Transverse colon (tissue), 4 donors: ENCODE data around the gene EIF4E1B. TPM values are rescaled to one million over a fixed set of nuclear protein-coding genes. Genes with fewer than 3 reads are reported as not detected.
A peak's percentile ranks its signal among the peaks of the same experiment; 100 is the strongest.

Source experiments
- DNase-seq: peaks from one replicate; pipeline ENCODE4 v3.0.0-alpha.2; 2019
- H3K27ac ChIP-seq, 4 donors: fragments of 200-600 bp; sonication (generic); 2 replicates each; pipeline ENCODE4 v1.5.1; 2016 to 2018; ENCODE audit warnings: inconsistent platforms in 4 of 4
- H3K27me3 ChIP-seq: fragments of 200-600 bp; sonication (generic); 2 replicates; pipeline ENCODE4 v1.5.1; 2017; ENCODE audit warnings: inconsistent platforms
- H3K36me3 ChIP-seq, 4 donors: fragments of 200-600 bp; sonication (generic); 2 replicates each; pipeline ENCODE4 v1.5.1; 2017 to 2019; ENCODE audit warnings: inconsistent platforms in 4 of 4
- H3K4me1 ChIP-seq, 4 donors: fragments of 200-600 bp; sonication (generic); 2 replicates each; pipeline ENCODE4 v1.5.1; 2017 to 2020; ENCODE audit warnings: inconsistent platforms in 4 of 4
- H3K4me3 ChIP-seq, 4 donors: fragments of 200-600 bp; sonication (generic); 1 replicate in 1 of 4; 2 replicates in 3 of 4; pipeline versions ENCODE4 v1.5.1 to v1.6.1; 2017 to 2019; ENCODE audit warnings: inconsistent platforms in 4 of 4
- H3K9me3 ChIP-seq, 2 donors: fragments of 200-600 bp; sonication (generic); 2 replicates each; pipeline ENCODE4 v1.5.1; 2017 to 2019; ENCODE audit warnings: inconsistent platforms in 2 of 2
- EP300 ChIP-seq: sonication (generic); formaldehyde crosslinking; IDR thresholded peaks from one replicate; pipeline ENCODE4 v1.6.1; 2017; ENCODE audit warnings: antibody characterized with exemption, low read depth
- POLR2A ChIP-seq: fragments of 450-650 bp; IDR thresholded peaks from one replicate; pipeline ENCODE4 v1.6.1; 2016; ENCODE audit warnings: antibody characterized with exemption, mild to moderate bottlenecking, moderate library complexity
- POLR2AphosphoS5 ChIP-seq, 3 donors: sonication (generic); formaldehyde crosslinking; IDR thresholded peaks; one replicate each; pipeline ENCODE4 v1.6.1; 2016; ENCODE audit warnings: antibody characterized with exemption in 3 of 3
- WGBS, 2 donors: methylation state at CpG; one replicate each; pipeline ENCODE4 v1.1.5; 2018; ENCODE audit warnings: low coverage in 1 of 2; 5-methylcytosine and 5-hydroxymethylcytosine counted together
- in situ Hi-C, 4 donors: fragments of 200-750 bp; cut with MboI; loops; one replicate each; pipeline versions ENCODE4 v1.15.0 to v1.15.1; 2017; ENCODE audit warnings: low sequenced_read_pairs in 3 of 4, low pct_ligation_motif_present in 1 of 4, low pct_unique_long_range_greater_than_20kb in 1 of 4
- intact Hi-C: fragments of 100-400 bp; cut with DNase I; formaldehyde crosslinking; loops from one replicate; pipeline ENCODE4 v1.15.1; 2023; ENCODE audit warnings: low total_unique reads
- total RNA-seq, 4 donors: library from RNA; depleted of rRNA; stranded (reverse); fragments of >200 nt; gene quantifications; one replicate each; pipeline ENCODE4 v1.1.0, GENCODE V29; 2016
- TF ChIP-seq, protein P1 (sequence below), 5 experiments: fragments of 200-600 bp in 3 of 5; fragments of 450-650 bp in 2 of 5; sonication (generic) in 3 of 5; IDR thresholded peaks; 1 replicate in 2 of 5; 2 replicates in 3 of 5; pipeline ENCODE4 v1.5.1; 2016 to 2017; ENCODE audit warnings: antibody characterized with exemption in 5 of 5, inconsistent platforms in 3 of 5, mild to moderate bottlenecking in 2 of 5, moderate library complexity in 1 of 5

EIF4E1B gene
- total RNA-seq, 4 donors from 2014 or later: not detected

GRCh38 chr5:176646707-176647029, 16.2 kb downstream of the EIF4E1B start:
- in situ Hi-C loops: no loop called here
- DNase-seq: no peak
- H3K4me3 ChIP-seq: peak overlapping the region; percentile 18 to 83 (median 40)
- H3K9me3 ChIP-seq: no peaks in the 10 kb centered on the region
- peak overlapping the region; percentile 54 to 89 (median 80) for H3K27ac ChIP-seq
- H3K27me3 ChIP-seq: no peaks in the 10 kb centered on the region
- TF ChIP-seq POLR2A (no peak), EP300 (no peak), POLR2AphosphoS5 (IDR thresholded peaks at IDR 0.05) (no peak)
- TF ChIP-seq, protein P1, sequence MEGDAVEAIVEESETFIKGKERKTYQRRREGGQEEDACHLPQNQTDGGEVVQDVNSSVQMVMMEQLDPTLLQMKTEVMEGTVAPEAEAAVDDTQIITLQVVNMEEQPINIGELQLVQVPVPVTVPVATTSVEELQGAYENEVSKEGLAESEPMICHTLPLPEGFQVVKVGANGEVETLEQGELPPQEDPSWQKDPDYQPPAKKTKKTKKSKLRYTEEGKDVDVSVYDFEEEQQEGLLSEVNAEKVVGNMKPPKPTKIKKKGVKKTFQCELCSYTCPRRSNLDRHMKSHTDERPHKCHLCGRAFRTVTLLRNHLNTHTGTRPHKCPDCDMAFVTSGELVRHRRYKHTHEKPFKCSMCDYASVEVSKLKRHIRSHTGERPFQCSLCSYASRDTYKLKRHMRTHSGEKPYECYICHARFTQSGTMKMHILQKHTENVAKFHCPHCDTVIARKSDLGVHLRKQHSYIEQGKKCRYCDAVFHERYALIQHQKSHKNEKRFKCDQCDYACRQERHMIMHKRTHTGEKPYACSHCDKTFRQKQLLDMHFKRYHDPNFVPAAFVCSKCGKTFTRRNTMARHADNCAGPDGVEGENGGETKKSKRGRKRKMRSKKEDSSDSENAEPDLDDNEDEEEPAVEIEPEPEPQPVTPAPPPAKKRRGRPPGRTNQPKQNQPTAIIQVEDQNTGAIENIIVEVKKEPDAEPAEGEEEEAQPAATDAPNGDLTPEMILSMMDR (IDR thresholded peaks at IDR 0.05): no peak
- H3K4me1 ChIP-seq: peaks cover 9 to 20% (median 17%) of the 10 kb centered on the region in 4 donors
- no peaks in the 10 kb centered on the region for H3K36me3 ChIP-seq
- WGBS, 2 donors: 14% methylated on average over 11 of the region's 11 CpGs; no CpG with 5 or more reads in 1 of the 2 donors
- intact Hi-C loops: no loop called here

DNA sequence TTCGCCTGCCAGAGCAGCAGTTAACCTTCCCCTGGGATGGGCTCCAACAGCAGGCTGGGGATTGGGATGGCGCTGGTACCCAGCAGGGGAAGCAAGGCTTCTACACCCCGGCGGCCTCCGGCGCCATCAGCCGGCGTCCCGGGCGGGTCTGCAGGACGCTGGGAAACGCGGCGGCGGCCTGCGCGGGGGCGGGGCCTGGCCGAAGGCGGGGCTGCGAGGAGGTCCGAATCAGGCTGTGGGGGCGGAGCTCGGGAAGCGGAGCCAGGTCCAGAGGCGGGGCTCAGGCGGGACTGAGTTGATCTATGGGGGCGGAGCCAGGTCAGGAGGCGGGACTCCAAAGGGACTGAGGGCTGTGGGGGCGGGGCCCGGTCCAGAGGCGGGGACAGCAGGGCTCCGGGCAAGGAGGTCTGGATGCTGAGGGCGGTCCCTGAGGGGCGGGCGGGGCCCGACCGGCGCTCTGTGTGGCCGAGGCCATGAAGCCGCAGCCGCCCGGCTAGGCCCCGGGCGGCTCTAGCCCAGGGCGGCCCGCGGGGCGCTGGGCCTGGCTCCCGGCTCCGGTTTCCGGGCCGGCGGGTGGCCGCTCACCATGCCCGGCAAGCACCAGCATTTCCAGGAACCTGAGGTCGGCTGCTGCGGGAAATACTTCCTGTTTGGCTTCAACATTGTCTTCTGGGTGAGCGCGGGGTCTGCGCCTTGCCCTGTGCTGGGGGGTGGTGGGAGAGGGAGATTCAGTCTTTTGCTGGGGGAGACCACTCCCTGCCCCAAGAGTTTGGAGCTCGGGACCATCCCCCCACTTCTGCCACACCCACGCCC, 16.8 kb downstream of the EIF4E1B start, which contains the start of gene TSPAN17:
Gene TSPAN17, plus strand, starts transcription at position 455 of the 813 bp plus-strand sequence. Its CDS starts 132 bp downstream, at position 587.
- in situ Hi-C loops (no loop called here), intact Hi-C loops (no loop called here)
- Histone ChIP-seq H3K4me1 (peaks cover 9 to 20% (median 17%) of the 10 kb centered on the region in 4 donors), H3K4me3 (peak within 1 kb of the TSS; percentile 47 to 89 (median 71)), H3K27ac (peak within 1 kb of the TSS; percentile 73 to 89 (median 85)), H3K9me3 (no peaks in the 10 kb centered on the region), H3K36me3 (no peaks in the 10 kb centered on the region), H3K27me3 (no peaks in the 10 kb centered on the region)
- TF ChIP-seq, protein P1 (IDR thresholded peaks at IDR 0.05): peak in 2 of 5 experiments; percentile 15
- peak; percentile 47 for TF ChIP-seq POLR2A
- no peak for TF ChIP-seq EP300
- peak; percentile 34 to 74 (median 59) for TF ChIP-seq POLR2AphosphoS5 (IDR thresholded peaks at IDR 0.05)
- DNase-seq: peak; percentile 100
- WGBS, 2 donors: 0% methylated on average over 46 of the region's 63 CpGs; no CpG with 5 or more reads in 1 of the 2 donors

DNA sequence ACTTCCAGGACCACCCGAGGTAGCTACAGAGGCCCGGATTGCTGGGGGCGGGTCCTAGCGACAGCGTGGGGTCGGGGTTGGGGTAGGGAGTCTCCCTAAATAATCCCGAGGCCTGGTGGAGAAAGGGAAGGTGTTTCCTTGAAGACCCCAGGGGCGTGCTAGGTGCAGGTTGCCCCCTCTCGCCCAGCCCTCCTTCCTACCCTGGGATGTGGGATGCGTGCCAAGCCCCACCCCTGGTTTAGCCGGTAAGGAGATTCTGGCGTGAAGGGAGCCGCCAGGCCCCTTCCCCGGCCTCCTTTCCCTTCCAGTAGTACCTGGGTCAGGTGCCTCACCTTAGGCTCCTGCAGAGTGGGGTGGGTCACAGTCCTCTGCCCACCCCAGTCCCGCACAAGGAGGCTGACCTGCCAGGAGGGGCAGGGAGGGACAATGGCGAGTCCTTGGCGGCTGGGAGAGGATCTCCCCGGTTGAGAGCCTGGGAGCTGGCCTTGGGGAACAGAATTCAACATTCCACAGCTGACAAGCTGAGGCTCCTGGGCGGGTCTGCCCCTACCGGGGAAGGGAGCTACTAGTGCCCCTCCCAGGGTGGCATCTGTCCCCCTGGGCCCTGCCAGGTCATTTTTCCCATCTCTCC, 17.5 kb downstream of the EIF4E1B start:
- Histone ChIP-seq H3K27me3 (no peaks in the 10 kb centered on the region), H3K36me3 (no peaks in the 10 kb centered on the region), H3K27ac (peak overlapping the region; percentile 73 to 89 (median 83)), H3K9me3 (no peaks in the 10 kb centered on the region), H3K4me1 (peaks cover 9 to 20% (median 17%) of the 10 kb centered on the region in 4 donors), H3K4me3 (peak overlapping the region; percentile 47 to 89 (median 71))
- TF ChIP-seq POLR2A: no peak
- DNase-seq: peak; percentile 77
- in situ Hi-C loops: no loop called here
- intact Hi-C loops: no loop called here
- WGBS, 2 donors: 8% methylated on average over 18 of the region's 20 CpGs; no CpG with 5 or more reads in 1 of the 2 donors

- peak overlapping the region in 2 of 4 donors; percentile 59 to 83 for H3K4me3 ChIP-seq
These were observed 18.2 kb downstream of the EIF4E1B start for GRCh38 chr5:176648474-176649194.

More at GRCh38 chr5:176648474-176649194, 18.2 kb downstream of the EIF4E1B start:
- Histone ChIP-seq H3K27me3 (no peaks in the 10 kb centered on the region), H3K4me1 (peaks cover 9 to 20% (median 17%) of the 10 kb centered on the region in 4 donors), H3K36me3 (no peaks in the 10 kb centered on the region), H3K9me3 (no peaks in the 10 kb centered on the region), H3K27ac (peak overlapping the region in 3 of 4 donors; percentile 82 to 89 (median 84))
- 74 to 93% methylated on average over 2 to 15 of the region's 15 CpGs for WGBS, 2 donors
- intact Hi-C loops: no loop called here
- in situ Hi-C loops: no loop called here
- DNase-seq: no peak
- no peak for TF ChIP-seq POLR2AphosphoS5 (IDR thresholded peaks at IDR 0.05)
- TF ChIP-seq, protein P1 (IDR thresholded peaks at IDR 0.05): no peak
- TF ChIP-seq POLR2A: no peak
- no peak for TF ChIP-seq EP300
